ENCODE results near the gene IMPDH2.

DNA sequence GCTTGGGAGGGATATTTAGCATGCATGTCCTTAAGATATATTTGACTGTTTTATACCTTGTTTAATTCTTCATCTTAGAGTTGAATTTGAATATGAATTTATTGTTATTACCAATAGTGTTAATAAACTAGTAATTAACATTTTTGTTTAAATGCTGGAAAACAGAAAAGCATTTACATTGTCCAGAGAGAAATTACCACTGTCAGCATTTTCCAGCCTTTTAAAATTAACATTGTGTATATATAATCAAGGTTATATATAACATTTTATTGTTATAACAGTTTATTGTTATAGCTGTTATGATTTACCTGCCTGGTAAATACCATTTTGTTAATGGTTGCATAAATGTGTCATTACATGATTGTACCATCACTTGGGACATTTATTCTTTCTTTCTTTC lies 47.2 kb downstream of the IMPDH2 start:
- TF ChIP-seq, protein P1, sequence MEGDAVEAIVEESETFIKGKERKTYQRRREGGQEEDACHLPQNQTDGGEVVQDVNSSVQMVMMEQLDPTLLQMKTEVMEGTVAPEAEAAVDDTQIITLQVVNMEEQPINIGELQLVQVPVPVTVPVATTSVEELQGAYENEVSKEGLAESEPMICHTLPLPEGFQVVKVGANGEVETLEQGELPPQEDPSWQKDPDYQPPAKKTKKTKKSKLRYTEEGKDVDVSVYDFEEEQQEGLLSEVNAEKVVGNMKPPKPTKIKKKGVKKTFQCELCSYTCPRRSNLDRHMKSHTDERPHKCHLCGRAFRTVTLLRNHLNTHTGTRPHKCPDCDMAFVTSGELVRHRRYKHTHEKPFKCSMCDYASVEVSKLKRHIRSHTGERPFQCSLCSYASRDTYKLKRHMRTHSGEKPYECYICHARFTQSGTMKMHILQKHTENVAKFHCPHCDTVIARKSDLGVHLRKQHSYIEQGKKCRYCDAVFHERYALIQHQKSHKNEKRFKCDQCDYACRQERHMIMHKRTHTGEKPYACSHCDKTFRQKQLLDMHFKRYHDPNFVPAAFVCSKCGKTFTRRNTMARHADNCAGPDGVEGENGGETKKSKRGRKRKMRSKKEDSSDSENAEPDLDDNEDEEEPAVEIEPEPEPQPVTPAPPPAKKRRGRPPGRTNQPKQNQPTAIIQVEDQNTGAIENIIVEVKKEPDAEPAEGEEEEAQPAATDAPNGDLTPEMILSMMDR (IDR thresholded peaks at IDR 0.05), result no peak
- TF ChIP-seq POLR2A (IDR thresholded peaks at IDR 0.05), result no peak

Data from lower leg skin (tissue), 3 donors.